GM21367 (cell line): ENCODE results near the gene PSME1.
A peak's percentile ranks its signal among the peaks of the same experiment; 100 is the strongest.

Source experiments
- ATAC-seq: cut with Tn5 transposase; IDR thresholded peaks from one replicate; pipeline ENCODE4 v1.9.1; 2021; ENCODE audit not compliant: unreplicated experiment

Gene PSME1

DNA sequence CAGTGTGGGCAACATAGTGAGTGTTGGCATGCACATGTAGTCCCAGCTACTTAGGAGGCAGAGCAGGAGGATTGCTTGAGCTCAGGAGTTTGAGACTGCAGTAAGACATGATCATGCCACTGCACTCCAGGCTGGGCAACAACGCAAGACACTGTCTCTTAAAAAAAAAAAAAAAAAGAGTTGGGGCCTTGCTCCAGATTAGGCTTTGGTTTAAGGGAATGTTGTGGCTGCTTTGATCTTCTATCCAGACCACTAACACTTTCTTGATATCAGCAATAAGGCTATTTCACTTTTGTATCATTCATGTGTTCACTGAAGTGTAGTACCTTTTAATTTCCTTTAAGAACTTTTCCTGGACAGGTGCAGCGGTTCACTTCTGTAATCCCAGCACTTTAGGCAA lies 8.3 kb upstream of the PSME1 start:
- ATAC-seq: no peak

DNA sequence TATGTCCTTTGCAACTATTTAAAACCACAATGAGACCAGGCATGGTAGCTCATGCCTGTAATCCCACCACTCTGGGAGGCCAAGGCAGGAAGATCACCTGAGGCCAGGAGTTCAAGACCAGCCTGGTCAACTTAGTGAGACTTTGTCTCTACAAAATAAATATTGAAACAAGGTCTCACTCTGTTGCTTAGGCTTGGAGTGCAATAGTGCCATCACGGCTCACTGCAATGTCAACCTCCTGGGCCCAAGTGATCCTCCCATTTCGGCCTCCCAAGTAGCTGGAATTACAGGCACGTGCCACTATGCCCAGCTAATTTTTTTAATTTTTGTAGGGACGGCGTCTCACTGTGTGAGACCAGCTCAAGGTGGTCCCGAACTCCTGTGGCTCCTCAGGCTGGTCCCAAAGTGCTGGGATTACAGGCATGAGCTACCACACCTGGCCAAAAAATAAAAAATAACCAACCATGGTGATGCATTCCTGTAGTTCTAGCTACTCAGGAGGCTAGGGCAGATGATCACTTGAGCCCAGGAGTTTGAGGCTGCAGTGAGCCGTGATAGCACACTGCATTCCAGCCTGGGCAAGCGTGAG lies 6.5 kb upstream of the PSME1 start:
- ATAC-seq: no peak

DNA sequence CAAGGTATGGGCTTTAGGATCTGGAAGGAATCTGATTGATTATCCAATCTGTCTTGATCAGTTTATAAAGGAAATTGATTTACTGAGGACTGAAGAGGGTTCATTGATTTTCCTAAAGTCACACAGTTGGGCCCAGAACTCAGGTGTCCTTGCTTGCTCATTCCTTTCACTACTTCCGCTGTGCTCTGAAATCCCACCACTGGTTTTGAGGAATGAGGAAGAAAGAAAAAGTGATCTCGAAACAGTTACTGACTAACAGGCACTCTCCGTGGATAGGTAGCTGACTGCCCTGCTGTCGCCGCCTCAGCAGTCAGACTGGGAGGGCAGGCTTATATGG lies 5.6 kb upstream of the PSME1 start, which contains the start of gene FITM1:
FITM1 (plus strand) TSS at position 280 of the 337 bp plus-strand sequence. CDS start 905 bp downstream, outside the sequence.
- ATAC-seq: no peak

DNA sequence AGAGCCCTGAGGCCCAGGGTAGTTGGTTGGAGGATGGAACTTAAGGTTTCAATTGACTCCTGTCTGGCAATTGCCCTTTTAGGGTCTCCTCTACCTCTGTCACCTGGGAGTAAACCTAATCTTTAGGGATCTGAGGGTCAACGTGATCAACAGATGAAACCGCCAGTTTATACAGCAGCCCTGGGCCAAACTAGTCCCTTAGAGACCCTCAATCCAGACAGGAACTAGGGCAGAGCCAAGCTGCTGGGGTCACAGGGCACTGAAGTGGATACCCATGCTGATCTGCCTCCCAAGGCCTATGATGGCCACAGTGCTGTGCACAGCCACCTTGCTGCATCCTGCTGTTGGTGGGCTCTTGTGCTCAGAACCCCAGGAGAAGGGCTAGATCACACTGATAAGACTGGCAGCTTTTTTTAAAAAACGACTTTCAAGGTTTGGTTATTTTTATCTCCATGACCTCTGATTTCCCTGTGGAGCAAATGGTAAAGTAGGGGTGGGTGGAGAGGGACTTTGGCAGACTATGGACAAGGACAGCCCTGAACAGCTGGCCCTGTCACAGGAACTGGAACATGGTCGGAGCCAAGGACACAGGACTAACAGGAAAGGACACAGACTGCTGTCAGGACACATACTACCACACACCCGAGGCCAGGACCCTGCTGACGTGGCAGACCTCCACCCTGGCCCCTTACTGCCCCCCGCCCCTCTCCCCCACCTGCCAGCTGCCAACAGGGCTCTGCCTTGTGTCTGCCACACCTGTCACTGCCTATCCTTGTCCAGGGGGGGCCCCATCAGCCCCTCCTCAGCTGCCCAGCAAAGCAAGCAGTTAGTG lies 5.1 kb upstream of the PSME1 start:
- ATAC-seq: no peak

DNA sequence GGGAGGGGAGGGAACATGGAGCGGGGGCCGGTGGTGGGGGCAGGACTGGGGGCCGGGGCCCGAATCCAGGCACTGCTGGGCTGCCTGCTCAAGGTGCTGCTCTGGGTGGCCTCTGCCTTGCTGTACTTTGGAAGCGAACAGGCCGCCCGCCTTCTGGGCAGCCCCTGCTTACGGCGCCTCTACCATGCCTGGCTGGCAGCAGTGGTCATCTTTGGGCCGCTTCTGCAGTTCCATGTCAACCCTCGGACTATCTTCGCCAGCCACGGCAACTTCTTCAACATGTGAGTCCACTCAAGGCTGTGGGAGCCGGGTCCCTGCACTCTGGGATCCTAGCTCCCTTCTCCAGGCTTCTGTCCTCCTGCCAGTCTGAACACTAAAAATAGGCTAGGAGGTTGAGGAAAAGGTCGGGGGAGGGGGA lies 4.4 kb upstream of the PSME1 start:
- no peak for ATAC-seq

DNA sequence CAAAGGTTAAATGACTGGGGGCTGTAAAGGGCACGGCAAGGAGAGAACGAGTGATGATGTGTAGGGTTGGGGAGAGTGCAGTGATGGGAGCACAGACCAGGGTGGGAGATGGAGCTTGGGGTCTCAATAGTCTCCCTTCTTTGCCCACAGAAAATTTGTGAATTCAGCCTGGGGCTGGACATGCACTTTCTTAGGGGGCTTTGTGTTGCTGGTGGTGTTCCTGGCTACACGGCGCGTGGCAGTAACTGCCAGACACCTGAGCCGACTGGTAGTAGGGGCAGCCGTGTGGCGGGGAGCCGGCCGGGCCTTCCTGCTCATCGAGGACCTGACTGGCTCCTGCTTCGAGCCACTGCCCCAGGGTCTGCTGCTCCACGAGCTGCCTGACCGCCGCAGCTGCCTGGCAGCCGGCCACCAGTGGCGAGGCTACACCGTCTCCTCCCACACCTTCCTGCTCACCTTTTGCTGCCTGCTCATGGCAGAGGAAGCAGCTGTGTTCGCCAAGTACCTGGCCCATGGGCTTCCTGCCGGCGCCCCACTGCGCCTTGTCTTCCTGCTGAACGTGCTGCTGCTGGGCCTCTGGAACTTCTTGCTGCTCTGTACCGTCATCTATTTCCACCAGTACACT lies 3.8 kb upstream of the PSME1 start:
- ATAC-seq: no peak

DNA sequence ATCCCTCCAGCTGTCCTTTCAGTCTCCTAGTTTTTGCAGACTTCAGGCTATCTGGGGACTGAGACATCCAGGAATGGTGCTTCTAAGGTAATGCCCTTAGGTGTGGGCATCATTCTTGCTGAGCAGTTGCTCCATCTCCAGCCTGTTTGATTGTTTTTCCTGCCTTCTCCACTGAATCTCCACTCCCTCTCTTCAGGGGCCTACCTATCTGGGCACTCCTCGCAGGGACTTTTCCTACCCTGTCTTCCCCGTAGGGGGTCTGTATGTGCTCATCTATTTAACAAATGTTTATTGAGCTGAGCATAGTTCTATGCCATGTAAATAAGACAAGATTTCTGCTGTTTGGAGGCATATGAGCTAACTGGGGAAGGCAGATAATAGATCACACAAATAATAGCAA lies 3.0 kb upstream of the PSME1 start:
- no peak for ATAC-seq

DNA sequence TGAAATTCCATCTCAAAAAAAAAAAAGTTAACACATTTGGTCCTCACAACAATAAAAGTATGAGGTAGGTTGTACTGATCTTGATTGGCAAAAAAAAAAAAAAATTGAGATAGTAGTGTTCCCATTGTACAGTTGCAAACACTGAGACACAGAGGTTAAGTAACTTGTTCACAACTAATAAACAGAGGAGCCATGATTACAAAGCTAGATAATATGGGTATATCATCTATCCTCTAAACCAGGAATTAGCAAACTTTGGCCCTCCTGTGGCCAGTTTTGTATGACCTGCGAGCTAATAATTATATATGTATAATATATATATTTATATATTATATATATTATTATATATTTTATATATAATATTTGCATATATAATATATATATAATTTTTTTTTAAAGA lies 2.3 kb upstream of the PSME1 start:
- ATAC-seq: no peak

DNA sequence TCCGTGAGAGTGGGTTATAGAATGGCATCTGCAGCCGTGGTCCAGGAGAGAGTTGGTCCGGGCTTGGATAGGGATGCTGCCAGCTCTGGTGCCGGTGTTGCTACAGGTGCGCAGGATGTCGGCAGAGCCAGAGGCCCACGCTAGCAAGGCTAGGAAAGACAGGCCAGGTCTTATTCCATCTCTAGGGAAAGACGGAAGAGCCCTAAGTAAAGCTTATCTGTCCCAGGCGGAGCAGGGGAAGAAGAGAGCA lies 485 bp upstream of the PSME1 start:
- no peak for ATAC-seq

DNA sequence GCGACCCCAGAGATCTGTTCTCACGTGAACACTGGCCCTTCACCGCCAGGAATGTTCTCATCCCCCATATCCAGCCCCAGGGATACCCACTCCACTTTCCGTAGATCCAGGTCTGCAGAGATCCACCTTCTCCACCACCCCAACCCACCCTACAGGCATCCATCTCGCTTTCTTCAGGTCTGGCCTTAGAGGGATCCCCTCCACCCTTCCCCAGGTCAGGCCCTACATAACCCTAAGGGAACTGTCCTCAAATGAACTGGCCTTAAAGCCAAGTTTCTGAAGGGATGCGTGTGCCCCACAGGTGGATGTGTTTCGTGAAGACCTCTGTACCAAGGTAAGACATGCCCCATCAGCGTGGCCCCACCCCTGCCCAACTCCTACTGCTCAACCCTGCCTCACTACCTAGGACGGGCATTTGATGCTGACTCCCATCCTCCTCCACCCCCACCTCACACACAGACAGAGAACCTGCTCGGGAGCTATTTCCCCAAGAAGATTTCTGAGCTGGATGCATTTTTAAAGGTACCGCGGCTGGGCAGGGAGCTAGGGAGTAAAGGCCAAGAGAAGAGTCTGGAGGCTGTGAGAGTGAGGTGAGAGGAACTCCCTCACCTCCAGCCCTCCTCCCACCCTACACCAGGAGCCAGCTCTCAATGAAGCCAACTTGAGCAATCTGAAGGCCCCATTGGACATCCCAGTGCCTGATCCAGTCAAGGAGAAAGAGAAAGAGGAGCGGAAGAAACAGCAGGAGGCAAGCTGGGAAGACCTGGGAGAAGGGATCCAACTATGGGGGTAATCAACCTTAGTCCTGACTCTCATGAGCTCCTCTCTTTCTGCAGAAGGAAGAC lies 912 bp downstream of the PSME1 start:
- no peak for ATAC-seq

DNA sequence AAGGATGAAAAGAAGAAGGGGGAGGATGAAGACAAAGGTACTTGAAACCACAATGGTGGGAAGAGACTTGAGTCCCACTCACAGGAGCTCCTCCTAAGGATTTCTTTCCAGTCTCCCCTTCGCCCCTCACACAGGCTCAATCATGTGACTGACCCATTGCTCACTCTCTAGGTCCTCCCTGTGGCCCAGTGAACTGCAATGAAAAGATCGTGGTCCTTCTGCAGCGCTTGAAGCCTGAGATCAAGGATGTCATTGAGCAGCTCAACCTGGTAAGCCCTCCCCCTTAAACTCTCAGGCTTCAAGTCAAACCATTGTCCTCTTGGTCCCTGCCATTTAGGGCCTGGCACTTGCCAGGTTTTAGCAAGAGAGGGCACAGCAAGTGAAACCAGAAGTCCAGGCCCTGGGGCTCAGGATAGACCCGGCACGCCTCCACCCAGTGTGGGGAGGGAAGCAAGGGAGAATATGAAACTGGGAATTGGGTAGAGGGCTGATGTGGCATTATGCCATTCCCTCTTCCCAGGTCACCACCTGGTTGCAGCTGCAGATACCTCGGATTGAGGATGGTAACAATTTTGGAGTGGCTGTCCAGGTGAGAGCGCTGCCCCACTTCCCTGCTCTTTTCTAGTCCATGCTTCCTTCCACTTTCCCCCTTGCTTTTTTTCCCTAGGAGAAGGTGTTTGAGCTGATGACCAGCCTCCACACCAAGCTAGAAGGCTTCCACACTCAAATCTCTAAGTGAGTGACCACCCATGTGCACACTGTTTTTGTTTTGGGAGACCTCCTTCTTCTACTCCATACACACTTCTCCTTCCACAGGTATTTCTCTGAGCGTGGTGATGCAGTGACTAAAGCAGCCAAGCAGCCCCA lies 1.8 kb downstream of the PSME1 start:
- ATAC-seq: no peak

DNA sequence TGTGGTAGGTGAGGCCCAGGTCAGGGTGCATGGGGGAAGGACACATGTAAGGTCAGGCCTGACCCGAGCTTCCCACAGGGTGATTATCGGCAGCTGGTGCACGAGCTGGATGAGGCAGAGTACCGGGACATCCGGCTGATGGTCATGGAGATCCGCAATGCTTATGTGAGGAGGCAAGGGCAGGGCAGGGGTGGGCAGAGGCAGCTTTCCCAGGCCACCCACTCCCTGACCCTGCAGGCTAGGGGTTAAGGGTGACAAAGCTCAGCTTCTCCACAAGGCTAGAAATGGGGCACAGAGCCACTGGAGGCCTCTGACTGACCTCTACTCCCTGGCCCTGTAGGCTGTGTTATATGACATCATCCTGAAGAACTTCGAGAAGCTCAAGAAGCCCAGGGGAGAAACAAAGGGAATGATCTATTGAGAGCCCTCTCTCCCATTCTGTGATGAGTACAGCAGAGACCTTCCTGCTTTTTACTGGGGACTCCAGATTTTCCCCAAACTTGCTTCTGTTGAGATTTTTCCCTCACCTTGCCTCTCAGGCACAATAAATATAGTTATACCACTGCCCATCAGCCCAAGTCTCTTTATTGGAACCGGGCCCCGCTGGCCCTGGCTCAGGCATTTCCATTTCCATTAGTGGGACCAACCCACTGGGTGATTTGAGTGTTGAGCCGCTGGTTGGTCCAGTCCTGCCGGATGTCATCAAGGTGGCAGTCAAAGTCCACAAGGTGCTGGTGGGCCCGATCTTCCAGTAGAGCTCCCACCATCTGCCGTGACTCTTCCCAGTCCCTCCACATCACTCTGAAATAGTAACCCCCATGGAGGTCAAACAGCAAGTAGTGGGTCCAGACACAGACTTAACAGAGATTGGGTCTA lies 2.6 kb downstream of the PSME1 start:
- no peak for ATAC-seq

DNA sequence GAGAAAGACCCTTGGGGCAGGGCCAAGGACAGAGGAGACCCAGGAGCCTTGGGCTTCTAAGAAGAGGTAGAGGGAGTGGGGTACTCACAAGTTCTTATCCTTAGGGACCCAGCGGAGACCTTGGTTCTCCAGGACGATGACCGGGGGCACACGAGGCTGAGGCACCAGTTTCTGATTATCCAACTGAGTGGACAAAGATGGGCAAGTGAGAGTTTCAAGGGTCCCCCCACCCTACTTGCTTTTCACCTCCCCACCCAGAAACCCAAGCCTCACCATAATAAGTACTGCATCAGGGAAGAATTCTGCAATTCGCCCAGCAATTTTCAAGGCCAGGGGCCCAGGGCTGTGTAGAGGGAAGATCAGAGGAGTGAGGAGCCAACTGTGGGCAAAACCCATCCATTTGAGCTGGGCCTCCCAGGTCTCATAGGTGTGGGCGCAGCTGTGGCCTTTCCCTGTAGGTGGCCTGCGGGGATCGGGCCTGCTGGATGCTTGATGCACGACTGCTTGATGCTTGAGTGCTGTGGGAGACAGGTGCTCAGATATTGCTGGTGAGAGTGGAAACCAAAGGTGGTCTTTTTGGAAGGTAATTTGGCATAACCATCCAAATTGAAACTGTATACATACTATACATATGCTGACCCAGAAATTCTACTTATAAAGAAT lies 3.4 kb downstream of the PSME1 start:
- no peak for ATAC-seq

DNA sequence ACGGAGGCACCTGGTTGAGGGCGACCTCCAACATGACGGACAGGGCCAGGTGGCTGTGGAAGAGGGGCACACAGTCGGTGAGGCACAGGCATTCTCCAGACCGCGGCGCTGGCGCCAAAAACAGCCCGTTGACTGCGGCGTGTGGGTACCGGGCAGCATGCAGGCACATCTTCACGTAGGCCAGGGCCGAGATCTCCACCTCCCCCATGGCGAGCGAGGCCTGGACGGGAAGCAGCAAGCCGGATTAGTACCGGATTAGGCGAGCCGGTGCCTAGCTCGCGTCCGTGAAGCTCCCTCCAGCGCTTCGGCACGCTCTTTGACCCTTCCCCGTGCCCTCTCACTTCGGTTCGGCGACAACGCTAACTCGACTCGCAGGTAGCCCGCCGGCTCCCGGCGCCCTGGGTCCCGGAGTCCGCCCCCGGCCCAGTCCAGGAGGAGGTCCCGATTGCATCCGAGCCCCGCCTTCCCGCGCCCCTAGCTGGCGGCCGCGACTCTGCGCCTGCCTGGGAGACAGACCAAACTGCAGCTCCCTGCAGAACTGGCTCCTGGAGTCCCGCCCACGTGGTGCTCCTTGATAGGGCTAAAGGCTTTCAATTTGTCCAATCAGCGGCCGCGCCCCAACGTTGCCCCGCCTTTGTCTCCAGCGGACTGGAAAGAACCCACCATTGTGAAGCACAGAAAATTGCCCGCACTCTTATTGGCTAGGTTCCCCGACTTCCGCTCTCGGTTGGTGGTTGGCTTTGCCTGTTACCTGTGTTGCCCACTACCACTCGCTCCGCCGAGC lies 5.3 kb downstream of the PSME1 start, which contains the start of gene EMC9:
EMC9 (minus strand) TSS at position 495 of the 784 bp plus-strand sequence; CDS start at position 208, 287 bp downstream.
- ATAC-seq: peak; percentile 66

DNA sequence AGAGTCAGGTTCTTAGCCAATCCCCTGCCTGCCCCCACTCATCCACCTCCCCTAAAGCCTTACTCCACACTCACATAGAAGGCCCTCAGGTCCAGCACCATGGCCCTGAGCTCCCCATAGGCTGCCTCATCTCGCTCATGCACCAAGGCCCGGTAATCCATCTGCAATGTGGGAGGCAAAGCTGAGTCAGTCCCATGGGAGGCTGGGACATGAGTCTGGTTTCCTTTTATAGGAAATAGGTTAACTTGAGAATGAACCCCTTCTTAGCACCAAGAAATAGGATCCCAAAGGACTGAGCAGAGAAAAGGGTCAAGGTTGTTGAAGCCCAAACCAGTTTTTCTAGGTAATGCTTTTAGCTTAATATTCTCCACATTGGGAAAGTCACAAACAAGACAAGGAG lies 7.5 kb downstream of the PSME1 start:
- ATAC-seq: no peak

DNA sequence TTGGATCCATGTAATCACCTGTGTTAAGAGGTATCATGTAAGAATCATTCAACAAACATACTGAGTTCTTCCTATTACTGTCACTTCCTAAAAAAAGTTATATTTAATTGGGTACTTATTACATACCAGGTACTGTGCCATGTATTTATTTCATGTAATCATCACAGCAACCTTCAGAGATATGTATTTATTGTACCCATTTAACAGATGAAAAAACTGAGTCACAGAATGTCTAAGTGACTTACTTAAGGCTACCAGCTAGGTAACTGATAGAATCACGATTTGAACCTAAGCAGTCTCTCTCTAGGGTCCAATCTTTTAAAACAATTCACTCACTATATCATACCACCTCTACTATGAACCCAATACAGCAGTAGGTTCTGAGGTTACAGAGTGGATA lies 8.5 kb downstream of the PSME1 start:
- no peak for ATAC-seq

DNA sequence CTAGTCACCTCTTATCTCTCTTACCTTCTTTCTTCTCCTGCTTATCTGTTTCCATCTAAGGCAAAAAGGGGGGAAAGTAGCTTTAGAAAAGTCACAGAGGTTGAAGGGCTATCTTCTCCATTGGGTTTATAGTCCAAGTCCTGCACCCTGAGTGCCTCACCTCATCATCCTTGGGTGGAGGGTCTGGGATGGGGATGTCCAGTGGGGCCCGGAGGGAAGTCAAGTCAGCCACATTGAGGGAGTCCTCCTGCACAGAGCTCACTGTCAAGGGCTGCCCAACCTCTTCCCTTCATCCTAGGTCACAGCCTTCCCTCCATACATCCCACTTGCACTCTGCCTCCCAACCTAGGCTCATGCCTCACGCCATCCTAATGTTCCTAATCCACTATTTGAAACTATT lies 9.2 kb downstream of the PSME1 start:
- no peak for ATAC-seq

DNA sequence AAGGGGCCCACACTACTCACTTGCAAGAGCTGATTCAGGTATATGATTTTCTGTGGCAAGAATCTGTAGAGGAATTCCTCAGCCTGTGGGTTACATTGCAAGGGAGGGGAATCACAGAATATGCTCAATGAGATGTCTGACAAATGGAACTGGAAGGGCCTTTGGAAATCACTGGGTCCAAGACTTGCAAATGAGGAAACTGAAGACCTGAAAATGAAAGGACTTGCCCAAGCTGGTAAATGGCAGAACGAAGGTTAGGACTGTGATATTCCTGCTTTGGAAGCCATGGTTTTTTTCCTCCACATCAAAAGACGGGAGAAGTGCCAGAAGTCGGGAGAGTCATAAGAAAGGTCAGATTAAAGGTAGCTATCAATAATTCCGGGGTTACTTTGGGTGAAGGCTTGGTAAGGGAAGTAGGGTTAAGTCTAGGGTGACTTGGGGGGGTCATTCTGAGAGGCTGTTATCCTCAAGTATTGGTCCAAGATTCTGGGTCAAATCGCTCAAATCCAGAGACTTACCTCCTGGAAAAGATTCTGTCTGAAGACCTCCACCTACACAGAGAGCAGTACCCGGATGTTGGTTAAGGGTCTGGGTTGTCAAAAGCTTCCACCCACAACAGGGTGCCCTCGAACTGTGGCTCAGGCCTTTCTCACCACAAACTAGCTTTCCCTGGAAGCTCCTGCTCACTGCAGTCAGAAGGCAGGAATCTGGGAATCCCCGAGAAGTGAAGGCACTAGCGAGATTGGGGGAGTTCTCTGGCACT lies 9.9 kb downstream of the PSME1 start:
- no peak for ATAC-seq
